HCT116 (cell line): ENCODE measurements around the gene RPS13. TPM values are rescaled to one million over a fixed set of nuclear protein-coding genes. Genes with fewer than 3 reads are reported as not detected.
"Not testable (repeated sequence)": the region's sequence is repeated elsewhere in the genome, so short reads cannot be mapped to it uniquely, and the experiment has no call there.

Experiments
- ATAC-seq: fragments of 200-7000 bp; cut with Tn5 transposase; 2 replicates; pipeline ENCODE4 v1.9.1; 2020; ENCODE audit warnings: mild to moderate bottlenecking, moderate library complexity
- BruUV-seq: library from RNA; stranded (reverse); fragments of 400-500 nt; replicated peaks from 2 replicates; lab custom pipeline; 2021; lab: Mats Ljungman, UMichigan
- CTCF ChIA-PET: fragments of 300-600 bp; sonication (Branson Sonifier 250); formaldehyde crosslinking; loops from one replicate; lab custom pipeline; 2021; ENCODE audit warnings: antibody characterized with exemption; lab: Charles Lee
- POLR2A ChIA-PET: fragments of 300-600, 350-600 bp; sonication (Branson Sonifier 250); formaldehyde crosslinking; loops from one replicate; lab custom pipeline; 2021; ENCODE audit warnings: antibody characterized with exemption; lab: Charles Lee
- RAD21 ChIA-PET, 2 experiments: fragments of 300-600 bp; sonication (Branson Sonifier 250); formaldehyde crosslinking; loops; one replicate each; lab custom pipeline; 2023; ENCODE audit warnings: low total read pairs in 2 of 2; ENCODE audit not compliant: uncharacterized antibody in 2 of 2, unreplicated experiment in 2 of 2, low non-redundant PET in 1 of 2; lab: Charles Lee
- DNase-seq: peaks from one replicate; pipeline ENCODE4 v3.0.0-alpha.2; 2010; ENCODE audit warnings: low read depth, low spot score
- H2AFZ ChIP-seq: fragments of 200-600 bp; shearing (Covaris generic), sonication (generic); 2 replicates; pipeline ENCODE4 v1.6.1; 2017; ENCODE audit warnings: low read depth, mixed run types, mixed read lengths, antibody characterized with exemption, low read length; ENCODE audit not compliant: poor library complexity, severe bottlenecking
- H3K27ac ChIP-seq: 2 replicates; pipeline ENCODE4 v1.5.1; 2012; ENCODE audit warnings: low read depth, low read length
- H3K27me3 ChIP-seq: fragments of 200-600 bp; sonication (generic); 2 replicates; pipeline ENCODE4 v1.6.1; 2016; ENCODE audit warnings: mixed run types, low read length, mixed read lengths; ENCODE audit not compliant: insufficient read depth
- H3K36me3 ChIP-seq, 2 experiments: fragments of 200-500 bp in 1 of 2; fragments of 200-600 bp in 1 of 2; sonication (Bioruptor generic) in 1 of 2; sonication (generic) in 1 of 2; 2 replicates each; pipeline versions ENCODE4 v1.5.1 to v1.6.1; 2014 to 2016; ENCODE audit warnings: low read length in 2 of 2, inconsistent platforms in 1 of 2, mixed read lengths in 1 of 2, mixed run types in 1 of 2; ENCODE audit not compliant: insufficient read depth in 2 of 2, control insufficient read depth in 1 of 2
- H3K4me1 ChIP-seq, 2 experiments: fragments of 200-600 bp in 1 of 2; sonication (generic) in 1 of 2; 2 replicates each; pipeline versions ENCODE4 v1.5.1 to v1.6.1; 2012 to 2017; ENCODE audit warnings: low read length in 2 of 2, inconsistent platforms in 1 of 2, mild to moderate bottlenecking in 1 of 2, mixed read lengths in 1 of 2, mixed run types in 1 of 2, moderate library complexity in 1 of 2; ENCODE audit not compliant: insufficient read depth in 2 of 2, control insufficient read depth in 1 of 2
- H3K4me2 ChIP-seq: fragments of 200-600 bp; sonication (generic); 2 replicates; pipeline ENCODE4 v1.6.1; 2017; ENCODE audit warnings: mixed run types, low read length, mixed read lengths
- H3K4me3 ChIP-seq, 2 experiments: fragments of 200-600 bp in 1 of 2; sonication (generic) in 1 of 2; replicated peaks in 1 of 2; 2 replicates each; pipeline ENCODE4 v1.5.1; 2011 to 2016; ENCODE audit warnings: low read length in 2 of 2, control low read depth in 1 of 2, low read depth in 1 of 2, mild to moderate bottlenecking in 1 of 2, mixed read lengths in 1 of 2, mixed run types in 1 of 2
- H3K79me2 ChIP-seq: fragments of 200-600 bp; sonication (generic); 2 replicates; pipeline ENCODE4 v1.6.1; 2017; ENCODE audit warnings: mild to moderate bottlenecking, mixed run types, low read length, moderate library complexity, mixed read lengths; ENCODE audit not compliant: insufficient read depth
- H3K9ac ChIP-seq: fragments of 200-600 bp; sonication (generic); 2 replicates; pipeline ENCODE4 v1.6.1; 2016; ENCODE audit warnings: low read length, mixed read lengths
- H3K9me2 ChIP-seq: fragments of 200-600 bp; sonication (generic), shearing (Covaris generic); 2 replicates; pipeline ENCODE4 v1.6.1; 2017; ENCODE audit warnings: mixed run types, mild to moderate bottlenecking, moderate library complexity; ENCODE audit not compliant: insufficient read depth
- H3K9me3 ChIP-seq, 2 experiments: fragments of 200-500 bp in 1 of 2; fragments of 200-600 bp in 1 of 2; sonication (Bioruptor generic) in 1 of 2; sonication (generic) in 1 of 2; 2 replicates each; pipeline ENCODE4 v1.6.1; 2014 to 2017; ENCODE audit warnings: low read length in 2 of 2, mixed read lengths in 2 of 2, inconsistent platforms in 1 of 2, low read depth in 1 of 2, mild to moderate bottlenecking in 1 of 2, mixed run types in 1 of 2, moderate library complexity in 1 of 2; ENCODE audit not compliant: control insufficient read depth in 1 of 2, insufficient read depth in 1 of 2
- H4K20me1 ChIP-seq: fragments of 200-600 bp; sonication (generic), shearing (Covaris generic); 2 replicates; pipeline ENCODE4 v1.6.1; 2017; ENCODE audit warnings: mixed run types, mild to moderate bottlenecking, moderate library complexity; ENCODE audit not compliant: insufficient read depth
- CBX3 ChIP-seq: IDR thresholded peaks from 2 replicates; pipeline ENCODE4 v1.6.1; 2012; ENCODE audit warnings: low read depth
- EZH2phosphoT487 ChIP-seq: fragments of 200-600 bp; IDR thresholded peaks from 2 replicates; pipeline ENCODE4 v1.6.1; 2018; ENCODE audit warnings: antibody characterized with exemption, borderline replicate concordance
- JUND ChIP-seq: IDR thresholded peaks from 2 replicates; pipeline ENCODE4 v1.6.1; 2012
- POLR2AphosphoS5 ChIP-seq: IDR thresholded peaks from 2 replicates; pipeline ENCODE4 v1.6.1; 2011; ENCODE audit warnings: mild to moderate bottlenecking, low read depth, low read length, moderate library complexity
- REST ChIP-seq: IDR thresholded peaks from 2 replicates; pipeline ENCODE4 v1.6.1; 2012; ENCODE audit warnings: low read depth
- ZFX ChIP-seq: fragments of 450-650 bp; IDR thresholded peaks from 2 replicates; pipeline ENCODE4 v1.6.1; 2017
- intact Hi-C: fragments of 100-400 bp; cut with micrococcal nuclease; formaldehyde crosslinking; loops from 2 replicates; pipeline ENCODE4 v1.10.0; 2022
- total RNA-seq: library from RNA; stranded (reverse); gene quantifications from one replicate; pipeline ENCODE4 v1.2.1, GENCODE V29; 2021; ENCODE audit not compliant: unreplicated experiment

Gene RPS13
- total RNA-seq, 1 experiment from 2014 or later, result 1,312 TPM

GRCh38 chr11:17085976-17086375, 8.5 kb upstream of the RPS13 start:
- POLR2A ChIA-PET, result not testable (repeated sequence)

GRCh38 chr11:17077240-17077519, 287 bp downstream of the RPS13 start:
- H4K20me1 ChIP-seq, result peaks cover 14% of the 10 kb centered on the region; the same call in 1 of the 2 replicates

More at GRCh38 chr11:17085976-17086375, 8.5 kb upstream of the RPS13 start:
- H3K9me3 ChIP-seq, H3K9ac ChIP-seq, BruUV-seq, ATAC-seq, intact Hi-C loops, H3K27me3 ChIP-seq, DNase-seq, H2AFZ ChIP-seq, H3K9me2 ChIP-seq, H3K4me1 ChIP-seq, CTCF ChIA-PET, H3K4me3 ChIP-seq, H3K79me2 ChIP-seq, H4K20me1 ChIP-seq, H3K4me2 ChIP-seq, H3K27ac ChIP-seq: not testable (repeated sequence)
- RAD21 ChIA-PET, result interaction anchor here in 1 of 2 experiments (0.7 kb wide), 1 partner anchor 178 kb away, joined by 3 read pairs; no protein-coding TSS in a partner anchor
- peaks cover 9 to 12% of the 10 kb centered on the region in 2 experiments; a peak in 2 of 4 replicates for H3K36me3 ChIP-seq

More at GRCh38 chr11:17077240-17077519, 287 bp downstream of the RPS13 start:
- Histone ChIP-seq H3K27ac (peak overlapping the region; percentile 85), H3K9me2 (no peaks in the 10 kb centered on the region), H3K4me1 (peaks cover 8 to 22% of the 10 kb centered on the region in 2 experiments; a peak in 3 of 4 replicates), H3K4me2 (peak overlapping the region; percentile 97), H3K9me3 (no peaks in the 10 kb centered on the region), H3K4me3 (peak overlapping the region; percentile 88 to 98), H3K79me2 (peaks cover 36% of the 10 kb centered on the region), H3K9ac (peak overlapping the region; percentile 100), H2AFZ (no peak overlapping the region), H3K36me3 (peaks cover 25 to 38% of the 10 kb centered on the region in 2 experiments), H3K27me3 (no peaks in the 10 kb centered on the region)
- intact Hi-C loops, result no loop called here
- no peak for TF ChIP-seq POLR2AphosphoS5
- TF ChIP-seq ZFX, result 0 out of 2 replicates have a peak, but pooled peaks have one; percentile 35
- TF ChIP-seq JUND, result no peak
- TF ChIP-seq REST, result no peak
- no peak for TF ChIP-seq EZH2phosphoT487
- no peak for TF ChIP-seq CBX3
- ChIA-PET CTCF (interaction anchor here (0.6 to 1.5 kb wide), 5 partner anchors 131 to 292 kb away, joined by 3 to 4 read pairs (median 3); no protein-coding TSS in a partner anchor), POLR2A (interaction anchor here (0.6 to 2.1 kb wide), 14 partner anchors 10 to 451 kb away, joined by 3 to 6 read pairs (median 4); partner anchors contain the start of gene PIK3C2A), RAD21 (interaction anchor here in 1 of 2 experiments (0.6 kb wide), 1 partner anchor 152 kb away, joined by 5 read pairs; no protein-coding TSS in a partner anchor)
- DNase-seq (no peak), ATAC-seq (peak; percentile 15; the same call in 1 of the 2 replicates)
- BruUV-seq, result no TSS peak
